Adrenal gland (tissue), 12 donors: ENCODE results near the gene SNX30. TPM values are rescaled to one million over a fixed set of nuclear protein-coding genes. Genes with fewer than 3 reads are reported as not detected.
A peak's percentile ranks its signal among the peaks of the same experiment; 100 is the strongest.

Experiments used
- DNase-seq, 7 donors: peaks; one replicate each; pipeline ENCODE4 v3.0.0-alpha.2; 2019 to 2020
- H3K27ac ChIP-seq, 5 donors: fragments of 200-600 bp; sonication (generic) in 4 of 5; 1 replicate in 3 of 5; 2 replicates in 2 of 5; pipeline versions ENCODE4 v1.5.1 to v1.8.0; 2016 to 2020; ENCODE audit warnings: mild to moderate bottlenecking in 1 of 5
- H3K27me3 ChIP-seq: fragments of 200-600 bp; 2 replicates; pipeline ENCODE4 v1.8.0; 2021
- H3K36me3 ChIP-seq, 2 donors: fragments of 200-600 bp; replicated peaks in 1 of 2; 1 replicate in 1 of 2; 2 replicates in 1 of 2; pipeline versions ENCODE4 v1.5.1 to v1.8.0; 2018 to 2022
- H3K4me1 ChIP-seq, 2 donors: fragments of 200-600 bp; replicated peaks in 1 of 2; 1 replicate in 1 of 2; 2 replicates in 1 of 2; pipeline versions ENCODE4 v1.5.1 to v1.8.0; 2018 to 2021
- H3K4me3 ChIP-seq, 4 donors: fragments of 200-600 bp; sonication (generic) in 3 of 4; one replicate each; pipeline ENCODE4 v1.5.1; 2016 to 2018
- H3K9me3 ChIP-seq, 3 donors: fragments of 200-600 bp; sonication (generic) in 1 of 3; replicated peaks in 1 of 3; 1 replicate in 2 of 3; 2 replicates in 1 of 3; pipeline versions ENCODE4 v1.5.1 to v1.8.0; 2016 to 2021
- POLR2A ChIP-seq, 2 donors: fragments of 450-650 bp; IDR thresholded peaks; one replicate each; pipeline ENCODE4 v1.6.1; 2017; ENCODE audit warnings: antibody characterized with exemption in 2 of 2, mild to moderate bottlenecking in 2 of 2, moderate library complexity in 1 of 2
- WGBS, 4 donors: extraction: QIAGEN DNeasy Blood & Tissue Kit in 2 of 4; methylation state at CpG; one replicate each; pipeline versions ENCODE4 v1.1.5 to v1.1.7; 2013 to 2017; 5-methylcytosine and 5-hydroxymethylcytosine counted together
- intact Hi-C, 2 donors: fragments of 100-400 bp; cut with DNase I; formaldehyde crosslinking; loops; one replicate each; pipeline versions ENCODE4 v1.14.1 to v1.15.0; 2022 to 2023
- polyA plus RNA-seq, 3 donors: library from polyadenylated mRNA; stranded (reverse); fragments of 200-250 nt in 2 of 3; fragments of 350-450 nt in 1 of 3; fragmentation: Illumina TruSeq in 1 of 3; extraction: RNeasy Lipid Tissue Mini Kit (QIAGEN cat#74804) in 1 of 3; gene quantifications; one replicate each; pipeline ENCODE4 v1.2.3, GENCODE V29; 2013 to 2014
- total RNA-seq, 9 donors: library from RNA; depleted of rRNA in 4 of 9; stranded (reverse); fragments of >200 nt in 4 of 9; fragments of 120-200 nt in 1 of 9; fragmentation: NEBNext Ultra II Directional in 1 of 9; extraction: Animal tissue kit (Norgen Biotek cat#: 25700) in 1 of 9; gene quantifications; one replicate each; pipeline versions ENCODE4 v1.1.0 to v1.2.4, GENCODE V29; 2013 to 2023
- TF ChIP-seq, protein P1 (sequence below), 6 experiments: fragments of 450-650 bp in 4 of 6; fragments of 200-600 bp in 2 of 6; sonication (generic) in 1 of 6; IDR thresholded peaks; 1 replicate in 5 of 6; 2 replicates in 1 of 6; pipeline versions ENCODE4 v1.5.1 to v1.8.0; 2016 to 2021; ENCODE audit warnings: antibody characterized with exemption in 6 of 6, mild to moderate bottlenecking in 2 of 6, moderate library complexity in 1 of 6
- donor health status: healthy with polysubstance abuse.
- donor health status: Bipolar disorder and iron deficiency.
- donor health status: DM: yes; HTN: yes; CAD: no.
- donor health status: DM: no; HTN: no; CAD: no.
- donor health status: DM: no; HTN: no; CAD: no.
- donor health status: DM: yes; HTN: yes; CAD: no.

Gene SNX30
- total and polyA plus RNA-seq, 12 donors: 0.84 to 12.3 (median 8.8) TPM

DNA sequence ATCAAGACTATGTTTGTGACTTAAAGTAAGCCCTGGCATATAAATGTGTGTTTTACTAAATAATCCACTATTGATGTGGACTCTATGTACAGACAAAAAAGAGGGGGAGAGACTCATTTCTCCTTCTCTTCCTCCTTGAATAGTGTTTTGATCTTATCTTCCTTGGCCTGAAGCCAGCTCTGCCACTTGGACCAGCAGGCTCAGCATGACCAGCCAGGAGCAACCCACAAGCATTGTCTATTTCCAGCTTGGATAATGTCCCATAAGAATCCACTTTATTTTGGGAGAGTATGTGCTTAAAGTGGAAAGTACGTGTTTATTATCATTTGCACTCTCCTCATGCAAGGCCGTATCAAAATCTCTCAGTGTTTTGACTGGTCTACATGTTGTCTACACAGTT is 164.0 kb downstream of the SNX30 start:
- no peak for TF ChIP-seq POLR2A (IDR thresholded peaks at IDR 0.05)
- TF ChIP-seq, protein P1, sequence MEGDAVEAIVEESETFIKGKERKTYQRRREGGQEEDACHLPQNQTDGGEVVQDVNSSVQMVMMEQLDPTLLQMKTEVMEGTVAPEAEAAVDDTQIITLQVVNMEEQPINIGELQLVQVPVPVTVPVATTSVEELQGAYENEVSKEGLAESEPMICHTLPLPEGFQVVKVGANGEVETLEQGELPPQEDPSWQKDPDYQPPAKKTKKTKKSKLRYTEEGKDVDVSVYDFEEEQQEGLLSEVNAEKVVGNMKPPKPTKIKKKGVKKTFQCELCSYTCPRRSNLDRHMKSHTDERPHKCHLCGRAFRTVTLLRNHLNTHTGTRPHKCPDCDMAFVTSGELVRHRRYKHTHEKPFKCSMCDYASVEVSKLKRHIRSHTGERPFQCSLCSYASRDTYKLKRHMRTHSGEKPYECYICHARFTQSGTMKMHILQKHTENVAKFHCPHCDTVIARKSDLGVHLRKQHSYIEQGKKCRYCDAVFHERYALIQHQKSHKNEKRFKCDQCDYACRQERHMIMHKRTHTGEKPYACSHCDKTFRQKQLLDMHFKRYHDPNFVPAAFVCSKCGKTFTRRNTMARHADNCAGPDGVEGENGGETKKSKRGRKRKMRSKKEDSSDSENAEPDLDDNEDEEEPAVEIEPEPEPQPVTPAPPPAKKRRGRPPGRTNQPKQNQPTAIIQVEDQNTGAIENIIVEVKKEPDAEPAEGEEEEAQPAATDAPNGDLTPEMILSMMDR (IDR thresholded peaks at IDR 0.05): no peak
- intact Hi-C loops: no loop called here
- H3K36me3 ChIP-seq: no peaks in the 10 kb centered on the region
- WGBS, 4 donors: 50 to 66% (median 57%) methylated on average over 2 of the region's 2 CpGs
- no peaks in the 10 kb centered on the region for H3K4me1 ChIP-seq
- peak in 1 of 7 donors; percentile 27 for DNase-seq
- no peak overlapping the region for H3K4me3 ChIP-seq
- no peak overlapping the region for H3K27ac ChIP-seq
- no peaks in the 10 kb centered on the region for H3K27me3 ChIP-seq
- no peaks in the 10 kb centered on the region for H3K9me3 ChIP-seq

DNA sequence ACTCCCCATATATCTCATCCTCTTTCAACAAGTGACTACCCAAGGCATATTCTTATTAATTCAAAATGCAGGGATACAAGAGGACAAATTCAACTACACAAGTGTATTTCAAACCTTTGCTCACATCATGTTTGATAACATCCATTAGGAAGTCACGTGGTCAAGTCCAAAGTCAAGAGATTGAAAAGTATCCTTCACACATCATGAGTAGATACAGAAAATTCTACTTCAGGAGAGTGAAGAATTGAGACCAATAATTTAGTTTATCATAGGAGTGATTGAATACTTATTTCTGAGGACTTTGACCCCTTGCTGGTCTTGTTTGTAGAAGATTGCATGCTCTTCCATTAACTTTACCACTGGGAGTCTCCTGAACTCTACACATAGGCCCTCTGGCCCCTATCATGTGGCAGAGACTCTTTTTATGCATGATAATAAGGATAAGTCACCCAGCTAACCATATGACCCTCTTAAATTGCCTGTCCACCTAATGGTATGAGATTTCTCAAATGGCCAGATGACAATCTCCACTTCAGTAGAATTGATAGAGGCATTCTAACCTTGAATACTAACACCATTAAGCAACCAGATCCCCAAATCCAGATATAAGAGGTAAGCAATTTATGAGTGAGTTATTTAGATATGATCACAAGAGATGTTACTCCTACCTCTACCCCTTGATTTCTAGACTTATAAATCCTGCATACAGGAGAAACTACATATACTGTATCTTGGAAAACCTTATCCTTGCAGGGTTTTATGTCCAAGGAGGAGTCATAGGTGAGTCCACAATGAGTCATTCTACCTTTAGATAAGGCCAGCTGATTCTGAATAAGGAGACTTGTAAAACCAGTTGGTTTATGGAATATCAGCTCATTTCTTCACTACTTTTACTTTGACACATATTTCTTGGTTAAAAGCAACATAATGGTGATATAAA is 166.8 kb downstream of the SNX30 start:
- TF ChIP-seq, protein P1 (IDR thresholded peaks at IDR 0.05): no peak
- no peak for TF ChIP-seq POLR2A (IDR thresholded peaks at IDR 0.05)
- Histone ChIP-seq H3K27ac (no peak overlapping the region), H3K27me3 (no peaks in the 10 kb centered on the region), H3K4me3 (no peak overlapping the region), H3K9me3 (no peaks in the 10 kb centered on the region), H3K36me3 (no peaks in the 10 kb centered on the region), H3K4me1 (no peaks in the 10 kb centered on the region)
- no peak for DNase-seq
- intact Hi-C loops: no loop called here
- 45 to 84% (median 59%) methylated on average over 1 of the region's 1 CpG for WGBS, 4 donors

DNA sequence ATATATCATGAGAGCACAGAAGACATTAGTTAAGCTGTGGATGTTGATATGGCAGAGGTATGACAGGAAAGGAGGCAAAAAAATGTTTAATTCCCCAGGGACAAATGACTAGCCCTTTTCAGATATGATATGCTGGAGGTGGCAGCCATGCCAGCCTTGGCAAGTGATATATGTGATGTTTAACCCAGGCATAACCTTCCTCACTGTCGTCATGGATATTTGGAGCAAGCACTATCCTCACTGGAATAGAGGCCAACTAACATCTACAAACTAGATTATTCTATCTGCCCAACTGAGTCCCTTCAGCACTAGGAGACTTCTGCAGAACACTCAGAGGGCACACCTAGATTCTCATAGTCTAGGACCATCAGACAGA is 167.4 kb downstream of the SNX30 start:
- Histone ChIP-seq H3K27me3 (no peaks in the 10 kb centered on the region), H3K4me1 (no peaks in the 10 kb centered on the region), H3K27ac (no peak overlapping the region), H3K4me3 (no peak overlapping the region), H3K36me3 (no peaks in the 10 kb centered on the region), H3K9me3 (no peaks in the 10 kb centered on the region)
- DNase-seq: no peak
- TF ChIP-seq, protein P1 (IDR thresholded peaks at IDR 0.05): no peak
- no peak for TF ChIP-seq POLR2A (IDR thresholded peaks at IDR 0.05)
- WGBS, 4 donors: 38 to 45% (median 40%) methylated on average over 1 of the region's 1 CpG
- intact Hi-C loops: no loop called here

DNA sequence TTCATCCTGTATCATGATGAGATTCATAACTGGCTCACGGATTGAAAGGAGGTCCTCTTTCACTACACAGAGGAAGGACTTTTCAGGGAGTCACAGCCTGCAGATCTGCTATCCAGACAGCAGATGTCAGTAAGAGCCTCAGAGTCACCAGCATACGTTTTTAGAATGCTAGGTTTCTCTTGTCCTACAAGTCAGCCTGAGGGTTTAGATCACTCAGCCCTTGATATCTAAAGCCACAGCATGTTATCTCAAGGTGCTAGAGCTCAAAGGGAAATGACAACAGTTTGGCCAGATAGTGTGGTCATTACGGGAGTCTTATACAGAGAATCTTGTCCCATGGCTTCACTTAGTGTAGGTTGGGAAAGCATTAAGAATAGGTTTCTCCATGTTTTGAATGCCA is 171.0 kb downstream of the SNX30 start:
- intact Hi-C loops: no loop called here
- no peaks in the 10 kb centered on the region for H3K27me3 ChIP-seq
- DNase-seq: peak in 3 of 7 donors; percentile 16 to 19 (median 17)
- no peaks in the 10 kb centered on the region for H3K36me3 ChIP-seq
- H3K4me1 ChIP-seq: no peaks in the 10 kb centered on the region
- TF ChIP-seq POLR2A (IDR thresholded peaks at IDR 0.05): no peak
- TF ChIP-seq, protein P1 (IDR thresholded peaks at IDR 0.05): peak in 4 of 6 experiments; percentile 30 to 42 (median 36)
- no peak overlapping the region for H3K4me3 ChIP-seq
- no peak overlapping the region for H3K27ac ChIP-seq
- 8 to 22% (median 20%) methylated on average over 3 of the region's 3 CpGs for WGBS, 4 donors
- no peaks in the 10 kb centered on the region for H3K9me3 ChIP-seq

Other genes with a start within 250 kb of the SNX30 start
- 10 to 100 TPM; 12.5 to 28.2 (median 20.2) TPM for gene INIP, start 32.6 kb upstream of the SNX30 start, total RNA-seq
- gene INIP, start 32.6 kb upstream of the SNX30 start, polyA plus RNA-seq: 10 to 100 TPM in 1 of 3 donors, 1 to 10 TPM in 2; 5.5 to 23.4 (median 6.7) TPM
- 1 to 10 TPM in 1 of 9 donors, under 1 TPM in 2, not detected in 6; 0.55 to 1.9 (median 0.87) TPM for gene SLC46A2, start 140.1 kb downstream of the SNX30 start, total RNA-seq
- gene SLC46A2, start 140.1 kb downstream of the SNX30 start, polyA plus RNA-seq: under 1 TPM; 0.07 to 0.40 (median 0.09) TPM